ENCODE data around the gene PKNOX2.

Gene PKNOX2

DNA sequence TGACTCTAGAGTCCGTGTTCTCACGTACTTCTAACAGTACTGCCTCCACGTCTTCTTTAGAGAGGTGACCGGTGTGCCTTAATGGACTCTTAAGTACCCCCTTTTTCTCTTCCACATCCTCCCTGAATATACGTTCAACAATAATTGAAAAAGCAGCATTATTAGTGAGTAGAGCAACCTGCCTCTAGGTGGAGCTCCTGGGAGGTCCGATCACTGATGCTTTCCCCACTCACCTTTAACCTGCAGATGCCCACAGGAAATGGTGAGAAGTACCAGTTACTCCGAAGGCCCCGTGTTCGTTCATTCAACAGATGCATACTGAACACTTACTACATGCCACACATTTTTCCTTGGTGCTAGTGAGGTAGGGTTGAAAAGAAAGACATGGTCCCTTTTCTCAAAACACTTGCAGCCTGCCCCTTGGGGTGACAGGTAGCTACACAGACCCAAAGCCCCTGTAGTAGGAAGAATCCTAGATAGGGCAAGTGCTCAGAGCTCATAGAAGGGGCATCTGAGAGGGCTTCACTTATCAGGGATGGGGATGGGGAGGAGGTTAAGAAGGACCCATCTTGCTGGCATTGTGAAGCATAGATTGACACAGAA is 258.8 kb downstream of the PKNOX2 start:
- peak in 1 of 2 donors; percentile 15 for DNase-seq

DNA sequence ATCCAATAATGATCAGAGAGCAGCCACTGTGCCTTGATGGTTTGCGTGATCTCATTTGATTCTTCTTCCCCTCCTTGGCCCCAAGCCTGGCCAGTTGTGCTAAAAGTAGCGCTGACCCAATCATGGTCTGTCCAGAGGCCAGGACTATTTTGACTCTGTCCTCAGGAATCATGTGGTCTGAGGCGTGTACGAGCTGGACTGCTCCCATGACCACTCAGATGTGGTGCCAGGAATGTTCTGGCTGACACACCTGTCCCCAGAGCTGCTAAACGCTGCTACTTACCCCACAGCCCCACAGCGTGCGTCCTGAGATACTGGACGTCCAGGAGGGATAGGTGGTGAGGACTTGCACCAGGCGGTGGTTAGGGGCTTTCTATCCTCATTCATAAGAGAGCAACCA is 261.1 kb downstream of the PKNOX2 start:
- no peak for DNase-seq

DNA sequence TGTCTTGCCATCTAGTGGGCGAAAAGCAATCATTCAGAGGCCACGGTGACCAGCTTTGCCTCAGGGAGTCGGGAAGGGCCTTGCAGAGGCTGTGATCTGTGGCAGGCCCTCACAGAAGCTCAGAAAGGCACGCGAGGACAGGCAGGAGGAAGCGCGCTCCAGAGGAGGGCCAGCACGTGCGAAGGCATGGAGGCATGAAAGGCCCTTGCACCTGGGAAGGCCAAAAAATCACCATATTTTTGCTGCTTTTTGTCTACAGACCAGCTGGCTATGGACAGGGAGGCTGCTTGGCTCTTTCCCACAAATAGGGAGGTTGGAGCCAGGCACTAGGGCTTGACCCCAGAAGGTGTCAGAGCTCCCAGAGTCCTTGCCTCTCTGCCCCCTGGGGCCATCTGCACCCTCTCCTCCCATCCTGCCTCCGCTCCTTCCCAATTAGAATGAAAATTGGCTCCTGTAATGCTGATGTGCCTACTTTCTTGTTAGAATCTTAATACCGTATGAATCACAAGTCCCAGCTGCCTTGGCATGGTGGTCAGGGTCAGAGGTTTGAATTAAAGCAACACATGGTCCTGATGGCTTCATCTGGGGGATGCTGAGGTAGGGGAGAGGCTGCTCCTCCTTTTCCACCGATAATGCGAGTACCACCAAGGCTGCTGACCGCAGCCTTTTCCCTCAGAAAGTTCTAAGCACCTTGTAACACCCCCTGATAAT is 262.4 kb downstream of the PKNOX2 start:
- no peak for DNase-seq

DNA sequence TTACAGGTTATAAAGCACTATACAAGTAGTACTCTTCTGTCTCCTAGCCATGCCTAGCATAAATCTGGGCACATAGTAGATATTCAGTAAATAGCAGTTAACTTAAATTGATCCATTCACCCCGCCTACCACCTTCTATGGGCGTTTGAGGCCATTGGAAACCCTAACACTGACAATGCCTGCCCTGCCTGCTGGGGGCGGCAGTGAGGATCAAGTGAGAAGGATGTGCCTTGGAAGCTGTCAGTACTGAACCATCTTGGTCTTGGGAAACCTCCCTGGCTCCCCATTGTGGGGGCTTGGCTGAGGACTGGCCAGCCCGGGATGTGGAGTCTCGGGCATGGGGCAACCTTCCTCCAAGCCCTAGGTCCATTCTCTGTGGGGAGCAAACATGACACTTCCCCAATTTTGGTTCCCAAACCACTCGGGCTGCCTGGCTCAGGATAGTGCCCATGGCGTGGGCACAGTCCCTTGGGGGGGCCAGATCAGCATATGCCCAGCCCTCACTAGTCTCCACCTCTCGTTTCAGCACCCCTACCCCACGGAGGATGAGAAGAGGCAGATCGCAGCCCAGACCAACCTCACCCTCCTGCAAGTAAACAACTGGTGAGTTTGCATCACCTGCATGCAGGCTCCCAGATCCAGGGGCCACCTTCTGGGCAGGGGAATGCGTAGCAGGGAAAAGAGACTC is 264.1 kb downstream of the PKNOX2 start:
- no peak for DNase-seq

DNA sequence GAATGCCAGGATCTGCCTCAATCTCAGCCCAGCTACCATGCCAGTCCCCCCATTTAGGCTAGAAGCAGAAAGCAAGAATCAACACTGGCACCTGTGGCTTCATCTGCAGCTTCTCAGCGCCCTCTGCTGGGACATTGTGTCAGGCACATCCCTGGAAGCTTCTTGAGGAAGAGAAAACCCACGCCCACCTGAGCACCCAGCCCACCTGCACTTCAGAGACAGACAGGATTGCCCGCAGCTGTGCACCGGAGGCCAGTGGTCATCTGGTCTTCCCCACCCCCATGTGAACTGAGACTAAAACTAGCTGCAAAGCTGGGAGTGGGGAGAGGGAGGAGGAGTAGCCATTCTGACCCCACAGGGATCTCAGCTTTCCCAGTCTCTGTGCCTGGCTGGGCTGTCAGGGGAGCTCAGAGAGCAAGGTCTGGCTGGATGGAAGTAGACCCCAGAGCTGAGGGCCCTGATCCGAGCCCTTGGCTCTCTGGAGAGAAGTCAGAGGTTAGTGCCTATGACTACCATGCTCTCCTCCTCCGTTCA is 264.7 kb downstream of the PKNOX2 start:
- DNase-seq: peak; percentile 16 to 31

DNA sequence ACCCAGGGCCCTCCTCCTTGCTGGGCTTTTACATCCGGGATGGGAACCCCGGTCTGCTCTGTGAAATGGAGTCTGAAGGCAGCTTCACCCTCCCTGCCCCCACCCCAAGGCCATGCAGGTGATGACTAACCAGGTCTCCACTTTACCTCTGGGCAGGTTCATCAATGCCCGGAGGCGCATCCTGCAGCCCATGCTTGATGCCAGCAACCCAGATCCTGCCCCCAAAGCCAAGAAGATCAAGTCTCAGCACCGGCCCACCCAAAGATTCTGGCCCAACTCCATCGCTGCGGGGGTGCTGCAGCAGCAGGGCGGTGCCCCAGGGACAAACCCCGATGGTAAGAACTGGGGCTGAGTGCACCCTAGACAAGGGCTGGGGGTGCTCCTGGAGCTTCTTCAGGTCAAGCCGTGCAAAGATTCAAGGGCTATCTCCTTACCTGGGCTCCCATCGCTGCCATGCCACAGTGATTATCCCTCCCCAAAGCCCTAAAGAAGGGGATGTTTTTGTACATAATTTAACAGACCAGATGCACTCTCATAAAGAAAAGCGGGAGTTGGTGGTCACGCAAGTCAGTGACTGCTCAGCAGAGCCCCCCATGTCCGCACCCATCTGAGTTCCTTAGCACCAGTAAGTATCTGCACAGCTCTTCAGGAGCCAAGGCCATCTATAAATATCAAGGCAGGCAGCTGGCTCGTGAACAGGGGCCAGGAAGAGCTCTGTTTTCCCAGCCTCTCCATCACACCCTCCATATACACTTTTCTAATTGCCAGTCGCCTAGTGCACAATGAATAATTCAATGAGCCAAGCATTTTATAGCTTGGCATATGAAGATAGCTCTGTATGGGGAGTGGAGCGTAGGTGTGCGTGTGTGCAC is 265.5 kb downstream of the PKNOX2 start:
- no peak for DNase-seq

DNA sequence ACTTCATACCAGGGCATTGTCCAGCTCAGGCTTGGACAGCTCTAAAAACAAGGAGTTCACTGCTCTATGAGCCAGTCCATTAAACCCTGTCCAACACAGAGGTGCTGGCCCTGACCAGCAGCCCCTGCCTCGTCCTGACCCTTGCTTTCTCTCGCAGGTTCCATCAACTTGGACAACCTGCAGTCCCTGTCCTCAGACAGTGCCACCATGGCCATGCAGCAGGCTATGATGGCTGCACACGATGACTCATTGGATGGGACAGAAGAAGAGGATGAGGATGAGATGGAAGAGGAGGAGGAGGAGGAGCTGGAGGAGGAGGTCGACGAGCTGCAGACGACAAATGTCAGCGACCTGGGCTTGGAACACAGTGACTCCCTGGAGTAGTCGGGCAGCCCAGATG is 266.5 kb downstream of the PKNOX2 start:
- DNase-seq: no peak

DNA sequence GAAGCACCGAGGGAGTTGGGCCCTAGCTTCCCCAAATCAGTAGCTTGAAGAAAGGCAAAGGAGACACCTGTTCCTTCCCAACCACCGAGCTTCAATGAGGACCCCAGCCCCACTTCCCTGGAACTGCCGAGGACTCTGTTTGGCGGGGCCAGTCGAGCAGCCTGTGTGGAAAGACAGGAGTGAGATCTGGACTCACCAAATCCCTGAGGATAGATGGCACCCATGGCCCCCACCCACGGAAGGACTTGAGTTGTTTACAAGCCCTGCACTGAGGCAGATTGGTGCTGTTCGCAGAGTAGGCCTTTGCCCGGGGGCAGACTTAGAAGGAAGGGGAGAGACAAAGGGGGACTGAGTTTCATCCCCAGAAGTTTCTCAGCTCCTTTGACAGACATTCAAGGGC is 266.9 kb downstream of the PKNOX2 start:
- no peak for DNase-seq

DNA sequence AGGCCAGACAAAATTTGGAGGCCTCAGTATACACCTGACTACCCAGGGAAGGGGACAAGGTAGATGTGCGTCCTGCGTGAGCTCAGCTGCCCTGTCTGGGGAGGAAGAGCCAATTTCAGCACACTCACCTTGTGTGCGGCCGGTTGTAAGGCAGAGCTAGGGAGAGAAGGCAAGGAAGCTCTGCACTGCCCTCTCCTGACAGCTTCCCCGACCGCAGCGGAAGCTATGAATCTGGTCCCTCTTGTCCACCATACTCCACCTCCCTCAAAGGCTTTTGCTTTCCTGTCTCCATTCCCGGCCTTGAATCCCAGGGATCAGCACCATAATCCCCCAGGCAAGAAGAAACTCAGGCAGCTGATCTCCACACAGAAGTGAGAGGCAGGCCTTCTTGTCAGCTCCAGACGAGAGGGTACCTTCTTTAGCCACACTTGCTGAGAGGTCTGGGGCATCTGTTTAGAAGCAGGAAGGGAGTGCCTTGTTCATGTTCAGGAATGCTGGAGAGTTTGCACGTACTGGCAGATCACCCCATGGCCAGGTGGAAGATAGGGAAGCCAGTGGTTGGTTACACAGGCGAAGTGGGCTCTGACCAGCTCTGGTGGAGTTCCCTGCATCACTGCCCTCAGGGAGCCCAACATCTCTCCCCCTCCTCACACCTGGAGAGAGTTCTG is 269.0 kb downstream of the PKNOX2 start:
- DNase-seq: peak in 1 of 2 donors; percentile 10

DNA sequence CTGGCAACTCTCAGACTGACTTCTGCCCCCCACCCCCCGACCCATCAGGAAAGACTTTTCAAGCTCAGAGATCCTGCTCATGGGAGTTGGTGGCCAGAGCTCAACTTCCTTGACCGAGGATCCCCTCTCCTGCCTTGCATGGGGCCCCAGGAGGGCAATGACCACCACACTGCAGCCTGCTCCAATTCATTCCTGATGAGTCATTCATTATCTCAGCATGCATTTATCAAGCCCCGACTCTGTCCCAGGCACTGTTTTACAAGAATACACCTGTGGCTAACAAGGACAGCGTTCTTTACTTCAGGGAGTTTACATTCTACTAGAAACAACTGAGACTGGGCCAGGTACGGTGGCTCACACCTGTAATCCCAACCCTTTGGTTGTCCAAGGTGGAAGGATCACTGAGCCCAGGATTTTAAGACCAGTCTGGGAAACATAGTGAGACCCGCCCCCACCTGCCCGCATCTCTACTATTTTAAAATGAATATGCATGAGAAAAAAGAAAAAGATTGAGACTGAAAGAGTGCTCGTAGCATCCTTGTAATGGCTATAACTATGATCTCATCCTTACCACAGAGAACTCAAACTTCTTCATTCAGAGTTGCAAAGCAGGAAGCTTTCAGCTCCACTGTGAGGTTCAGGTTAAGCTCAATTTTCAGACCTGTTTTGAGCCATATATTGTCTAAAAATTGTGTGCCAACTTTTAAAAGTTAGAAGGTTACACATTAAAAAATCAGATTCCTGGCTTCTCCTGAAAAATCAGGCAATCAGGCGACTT is 271.1 kb downstream of the PKNOX2 start:
- no peak for DNase-seq

DNA sequence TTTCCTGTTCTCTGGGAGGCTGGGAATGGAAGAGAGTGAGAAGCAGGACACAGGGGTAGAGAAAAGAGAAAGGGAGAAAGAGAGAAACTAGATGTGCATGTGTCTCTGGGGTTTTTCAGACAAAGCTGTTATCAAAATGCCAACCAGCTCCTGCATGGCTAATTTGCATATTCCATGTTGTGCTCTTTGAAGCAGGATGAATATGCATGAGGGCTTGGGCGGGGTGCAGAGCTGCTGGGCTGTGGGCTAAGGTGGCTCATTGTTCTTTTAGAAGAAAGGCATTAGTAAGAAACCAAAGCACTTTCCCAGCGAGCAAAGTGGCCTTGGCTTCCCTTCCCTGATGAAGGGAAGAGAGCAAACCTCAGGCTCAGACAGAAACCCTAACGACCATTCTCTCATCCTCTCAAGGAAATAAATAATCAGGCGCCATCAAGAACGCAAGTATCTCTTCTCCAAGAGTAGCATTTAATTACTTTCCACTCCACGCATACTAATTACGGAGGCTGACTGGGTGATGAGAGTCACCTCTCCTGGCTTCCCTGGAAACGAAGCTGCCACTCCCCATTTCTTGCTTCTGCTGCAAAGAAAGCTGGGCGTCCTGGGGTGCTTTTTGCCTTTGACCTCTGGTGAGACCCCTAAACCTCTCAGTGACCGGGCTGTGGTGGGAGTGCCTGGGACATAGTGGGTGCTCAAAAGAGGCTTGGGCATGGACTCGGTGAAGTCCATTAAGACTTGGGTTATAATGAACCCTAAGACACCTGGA is 277.3 kb downstream of the PKNOX2 start:
- no peak for DNase-seq

DNA sequence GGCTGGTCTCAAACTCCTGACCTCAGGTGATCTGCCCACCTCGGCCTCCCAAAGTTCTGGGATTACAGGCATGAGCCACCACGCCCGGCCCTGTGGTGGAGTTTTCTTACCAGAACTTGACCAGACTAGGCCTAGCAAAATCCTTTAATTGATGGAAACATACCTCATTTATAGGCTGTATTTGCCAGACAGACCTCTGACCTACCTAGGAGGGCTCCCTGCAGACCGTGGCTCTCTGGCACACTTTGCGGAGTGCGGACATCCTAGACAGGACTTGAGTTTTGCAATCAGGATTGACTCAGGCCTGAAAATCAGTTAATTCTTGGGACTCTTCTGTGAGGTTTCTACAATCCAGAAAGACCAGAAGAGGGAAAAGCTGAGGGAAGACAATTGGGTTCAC is 278.4 kb downstream of the PKNOX2 start:
- DNase-seq: no peak

DNA sequence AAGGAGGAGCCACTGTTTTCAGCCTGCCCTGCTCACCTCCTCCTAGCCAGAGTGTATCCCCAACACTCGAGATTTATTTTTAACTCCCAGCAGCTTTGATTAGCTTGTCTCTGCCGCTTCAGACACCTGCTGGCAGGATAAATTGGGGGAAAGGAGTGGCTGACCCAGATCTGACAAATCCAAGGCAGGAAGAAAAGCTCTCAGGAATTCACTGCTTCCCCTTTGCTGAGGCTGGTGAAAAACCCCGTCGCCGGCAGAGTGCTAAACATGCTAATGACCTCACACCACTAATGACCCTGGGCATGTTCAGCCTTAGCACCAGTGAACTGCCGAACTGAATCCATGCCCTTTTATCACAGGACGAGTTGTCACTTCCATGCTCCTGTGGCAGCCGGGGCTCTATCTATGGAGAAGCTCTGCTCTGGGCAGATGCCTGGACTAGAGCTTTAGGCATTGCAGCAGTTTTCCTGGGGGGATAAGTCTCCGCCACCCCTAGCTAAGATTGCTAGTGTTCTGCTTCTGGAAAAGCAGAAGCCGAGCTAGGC is 279.3 kb downstream of the PKNOX2 start:
- DNase-seq: no peak

DNA sequence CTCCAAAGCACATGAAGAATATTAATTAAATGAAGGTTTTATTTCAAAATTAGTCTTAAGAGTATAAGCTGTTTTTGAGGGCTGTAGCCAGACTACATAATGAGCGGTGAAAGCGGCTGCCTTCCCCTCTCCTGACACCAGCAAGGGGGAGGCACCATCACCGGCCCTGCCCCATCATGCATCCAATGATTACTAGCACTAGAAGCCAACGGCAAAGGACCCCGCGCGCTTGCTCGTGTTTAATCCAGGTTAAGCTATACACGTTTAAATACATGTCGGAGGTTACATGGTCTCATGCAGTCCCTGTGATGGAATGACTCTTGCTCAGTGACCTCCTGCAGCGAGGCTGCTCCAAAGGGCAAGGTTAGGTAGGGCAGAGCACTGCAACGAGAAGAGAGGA is 281.2 kb downstream of the PKNOX2 start:
- no peak for DNase-seq

DNA sequence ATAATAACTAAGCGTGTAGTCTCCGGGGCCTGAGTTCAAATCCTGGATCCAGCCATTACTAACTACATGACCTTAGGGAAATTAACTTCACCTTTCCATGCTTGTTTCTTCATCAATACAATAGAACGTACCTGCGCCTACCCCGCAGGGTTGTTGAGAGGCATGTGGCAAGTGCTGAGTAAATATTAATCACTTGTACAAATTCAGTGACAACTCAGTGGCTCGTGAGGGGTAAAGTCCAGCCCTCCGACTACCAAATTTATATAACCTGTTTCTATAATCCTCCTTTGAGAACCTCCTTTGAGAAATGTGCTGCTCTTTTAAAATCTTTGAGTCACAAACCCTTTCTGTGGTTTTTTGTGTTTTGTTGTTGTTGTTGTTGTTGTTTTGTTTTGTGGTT is 281.7 kb downstream of the PKNOX2 start:
- no peak for DNase-seq

DNA sequence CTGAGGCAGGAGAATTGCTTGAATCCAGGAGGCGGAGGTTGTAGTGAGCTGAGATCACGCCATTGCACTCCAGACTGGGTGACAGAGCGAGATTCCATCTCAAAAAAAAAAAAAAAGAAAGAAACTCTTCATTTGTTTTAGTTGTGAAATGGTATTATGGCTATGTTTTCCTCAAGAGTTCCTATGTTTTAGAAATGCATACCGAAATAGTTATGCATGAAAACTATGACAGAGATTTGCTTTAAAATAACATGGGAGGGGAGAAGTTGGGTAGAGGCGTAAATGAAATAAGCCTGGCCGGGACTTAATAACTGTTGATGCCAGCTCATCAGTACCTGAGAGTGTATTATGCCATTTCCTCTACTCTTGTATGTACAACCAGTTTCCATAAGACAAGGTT is 283.2 kb downstream of the PKNOX2 start:
- no peak for DNase-seq

DNA sequence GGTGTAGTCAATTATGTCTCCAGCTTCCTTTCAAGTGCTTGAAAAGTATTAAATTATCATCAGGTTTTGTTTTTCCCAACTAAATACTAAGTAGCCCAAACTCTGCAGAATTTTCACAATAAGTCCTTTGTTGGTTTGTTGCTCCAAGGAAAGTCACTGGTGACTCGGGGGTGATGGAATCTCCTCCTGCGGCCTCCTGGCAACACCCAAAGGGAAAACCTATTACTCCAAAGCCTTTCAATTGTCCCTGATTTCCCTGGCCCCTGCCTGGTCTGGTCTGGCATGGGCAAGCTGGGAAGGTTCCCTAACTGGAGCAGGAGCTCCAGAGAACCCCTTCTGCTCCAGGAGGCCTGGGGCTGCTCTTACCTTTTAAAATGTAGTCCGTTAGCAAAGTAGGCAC is 283.6 kb downstream of the PKNOX2 start:
- no peak for DNase-seq

DNA sequence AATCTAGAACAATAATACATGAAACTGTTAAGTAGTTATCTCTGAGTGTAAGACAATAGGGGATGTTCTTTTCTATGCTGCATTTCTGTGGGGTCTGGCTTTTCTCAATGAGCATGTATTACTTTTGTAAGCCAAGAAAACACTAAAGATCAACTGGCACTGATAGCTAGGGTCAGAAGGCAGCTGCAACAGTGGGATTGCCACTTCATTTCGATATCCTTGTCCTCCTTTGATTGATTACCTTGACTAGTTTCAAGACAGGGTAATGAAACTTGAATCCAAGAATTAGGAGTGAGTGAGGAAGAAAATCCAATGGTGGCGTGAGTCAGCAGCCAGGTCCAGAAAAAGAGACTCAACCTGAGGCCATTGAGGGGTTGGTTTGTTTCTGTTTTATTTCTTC is 285.0 kb downstream of the PKNOX2 start:
- DNase-seq: no peak

DNA sequence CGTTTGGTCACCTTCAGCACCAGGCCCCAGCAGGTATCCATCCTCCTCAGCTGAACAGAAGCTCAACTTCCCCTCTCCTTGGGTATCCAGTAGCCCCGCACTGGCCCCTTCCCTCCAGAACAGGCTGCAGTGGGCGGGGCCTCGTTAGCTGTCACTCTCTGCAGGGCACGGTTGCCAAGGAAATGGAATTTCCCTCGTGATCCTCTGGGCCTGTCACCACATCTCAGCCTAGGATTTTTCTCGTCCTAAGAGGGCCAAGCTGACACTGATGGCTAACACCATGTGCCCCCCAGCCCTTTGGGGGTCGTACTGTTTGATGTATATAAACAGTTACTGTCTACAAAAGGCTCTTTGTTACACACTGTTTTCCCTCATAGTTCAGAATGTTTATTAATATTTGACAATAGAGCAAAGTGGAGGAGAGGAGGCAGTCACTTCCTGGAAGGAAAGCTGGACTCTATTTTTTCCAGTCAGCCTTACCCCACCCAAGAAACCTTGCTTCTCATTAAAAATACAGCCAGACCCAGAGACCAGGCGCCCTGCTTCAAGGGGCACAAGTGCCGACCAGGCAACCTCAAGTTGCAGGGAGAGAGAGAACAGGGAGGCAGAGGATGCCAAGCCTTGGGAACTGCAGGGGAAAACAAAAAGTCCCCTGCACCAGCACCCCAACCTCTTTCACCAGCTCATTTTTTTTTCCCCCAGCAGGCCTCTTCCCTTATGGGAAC is 287.0 kb downstream of the PKNOX2 start:
- DNase-seq: no peak

DNA sequence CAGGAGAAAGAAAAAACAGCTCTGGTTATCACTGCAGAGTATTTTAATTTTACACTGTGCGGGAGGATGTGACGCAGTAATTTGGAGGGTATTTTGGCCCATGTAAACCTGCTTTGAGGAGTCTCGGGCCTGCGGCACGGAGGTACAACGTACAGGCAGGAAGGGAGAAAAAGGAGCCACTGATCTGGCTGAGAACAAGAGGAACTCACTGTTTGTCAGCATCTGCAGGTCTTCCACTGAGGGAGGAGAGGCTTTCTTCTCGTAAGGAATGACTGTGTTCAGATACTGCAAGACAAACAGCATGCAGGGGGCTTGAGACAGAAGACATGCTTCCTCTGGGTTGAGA is 287.5 kb downstream of the PKNOX2 start:
- no peak for DNase-seq
